Vagina (tissue), 2 donors: ENCODE data around the gene CCT5. TPM values are rescaled to one million over a fixed set of nuclear protein-coding genes. Genes with fewer than 3 reads are reported as not detected.

Source experiments
- DNase-seq, 2 donors: peaks; one replicate each; pipeline ENCODE4 v3.0.0-alpha.2; 2017; ENCODE audit errors: extremely low spot score in 2 of 2
- H3K27ac ChIP-seq: fragments of 200-600 bp; sonication (generic); one replicate; pipeline ENCODE4 v1.5.1; 2019
- H3K27me3 ChIP-seq: fragments of 200-600 bp; sonication (generic); one replicate; pipeline ENCODE4 v1.5.1; 2019
- H3K36me3 ChIP-seq, 2 donors: fragments of 200-600 bp; sonication (generic); one replicate each; pipeline ENCODE4 v1.5.1; 2017 to 2019
- H3K4me1 ChIP-seq: fragments of 200-600 bp; sonication (generic); one replicate; pipeline ENCODE4 v1.5.1; 2019
- H3K4me3 ChIP-seq, 2 donors: fragments of 200-600 bp; sonication (generic); 1 replicate in 1 of 2; 2 replicates in 1 of 2; pipeline ENCODE4 v1.5.1; 2016 to 2019
- H3K9me3 ChIP-seq: fragments of 200-600 bp; sonication (generic); one replicate; pipeline ENCODE4 v1.5.1; 2019
- CTCF ChIP-seq, 3 experiments: fragments of 450-650 bp in 2 of 3; fragments of 200-600 bp in 1 of 3; sonication (generic) in 1 of 3; IDR thresholded peaks; one replicate each; pipeline ENCODE4 v1.5.1; 2017 to 2019; ENCODE audit warnings: antibody characterized with exemption in 3 of 3, mild to moderate bottlenecking in 2 of 3, moderate library complexity in 2 of 3
- POLR2A ChIP-seq, 2 donors: fragments of 450-650 bp; IDR thresholded peaks; one replicate each; pipeline ENCODE4 v1.6.1; 2017; ENCODE audit warnings: antibody characterized with exemption in 2 of 2, mild to moderate bottlenecking in 2 of 2, moderate library complexity in 2 of 2
- POLR2AphosphoS5 ChIP-seq, 2 donors: sonication (generic); formaldehyde crosslinking; IDR thresholded peaks; one replicate each; pipeline ENCODE4 v1.9.0; 2017; ENCODE audit warnings: antibody characterized with exemption in 2 of 2, mild to moderate bottlenecking in 2 of 2, low read depth in 1 of 2; ENCODE audit not compliant: insufficient read depth in 1 of 2
- intact Hi-C: fragments of 100-400 bp; cut with DNase I; formaldehyde crosslinking; loops from one replicate; pipeline ENCODE4 v1.15.1; 2023
- total RNA-seq: library from RNA; depleted of rRNA; stranded (reverse); fragments of >200 nt; gene quantifications from one replicate; pipeline ENCODE4 v1.2.3, GENCODE V29; 2016

CCT5 gene
- total RNA-seq, 1 donor from 2014 or later = 83.2 TPM

- Histone ChIP-seq H3K4me3 (no peak overlapping the region), H3K4me1 (no peaks in the 10 kb centered on the region), H3K27ac (no peak overlapping the region), H3K27me3 (no peaks in the 10 kb centered on the region), H3K36me3 (no peaks in the 10 kb centered on the region), H3K9me3 (no peaks in the 10 kb centered on the region)
- DNase-seq = no peak
- intact Hi-C loops = no loop called here
- TF ChIP-seq POLR2A (IDR thresholded peaks at IDR 0.05) = no peak
- TF ChIP-seq CTCF (IDR thresholded peaks at IDR 0.05) = no peak
- no peak for TF ChIP-seq POLR2AphosphoS5 (IDR thresholded peaks at IDR 0.05; ENCODE audit: insufficient read depth in 1 of 2, low read depth in 1 of 2)
Observed at GRCh38 chr5:10213316-10213715, 36.8 kb upstream of the CCT5 start.

DNA sequence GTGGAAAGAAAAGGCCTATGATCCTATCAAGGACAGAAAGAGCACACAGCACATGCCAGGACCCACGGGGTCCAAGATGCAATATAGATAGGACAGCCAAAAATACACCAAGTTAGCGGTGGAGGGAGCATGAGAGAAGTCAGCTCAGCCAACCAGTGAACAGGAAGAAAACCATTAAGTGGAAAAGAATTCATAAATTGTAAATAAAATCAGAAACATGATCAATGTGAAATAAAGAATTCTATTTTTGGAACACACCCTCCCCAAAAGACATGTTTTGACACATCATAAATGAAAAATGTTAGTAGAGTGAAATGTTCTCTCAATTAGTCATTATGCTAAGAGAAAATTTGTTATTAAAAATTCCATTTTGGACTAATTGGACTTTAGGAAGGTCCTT is 36.0 kb upstream of the CCT5 start:
- no peak for DNase-seq
- Histone ChIP-seq H3K9me3 (no peaks in the 10 kb centered on the region), H3K27ac (no peak overlapping the region), H3K4me1 (no peaks in the 10 kb centered on the region), H3K27me3 (no peaks in the 10 kb centered on the region), H3K4me3 (no peak overlapping the region), H3K36me3 (no peaks in the 10 kb centered on the region)
- no peak for TF ChIP-seq POLR2A (IDR thresholded peaks at IDR 0.05)
- no peak for TF ChIP-seq POLR2AphosphoS5 (IDR thresholded peaks at IDR 0.05; ENCODE audit: insufficient read depth in 1 of 2, low read depth in 1 of 2)
- TF ChIP-seq CTCF (IDR thresholded peaks at IDR 0.05) = no peak
- intact Hi-C loops = no loop called here

DNA sequence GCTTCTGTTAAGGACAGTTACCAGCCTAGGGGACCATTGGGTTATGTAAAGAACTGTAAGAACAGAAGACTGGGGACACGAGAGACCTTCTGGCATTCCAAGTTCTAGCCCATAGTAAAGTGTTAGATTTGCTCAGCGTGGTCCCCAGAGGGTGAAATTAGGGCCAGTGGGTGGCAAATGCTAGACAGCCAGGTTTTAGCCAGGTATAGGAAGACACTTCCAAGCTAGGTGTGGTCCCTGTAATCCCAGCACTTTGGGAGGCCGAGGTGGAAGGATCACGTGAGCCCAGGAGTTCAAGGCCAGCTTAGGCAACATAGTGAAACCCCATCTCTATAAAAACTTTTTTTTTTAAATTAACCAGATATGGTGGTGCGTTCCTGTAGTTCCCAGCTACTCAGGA is 34.7 kb upstream of the CCT5 start:
- no peak for DNase-seq
- intact Hi-C loops = no loop called here
- H3K4me3 ChIP-seq = no peak overlapping the region

GRCh38 chr5:10216107-10216506 is 34.0 kb upstream of the CCT5 start:
- intact Hi-C loops = no loop called here
- H3K9me3 ChIP-seq = no peaks in the 10 kb centered on the region
- H3K4me3 ChIP-seq = no peak overlapping the region
- no peaks in the 10 kb centered on the region for H3K27me3 ChIP-seq
- H3K27ac ChIP-seq = no peak overlapping the region
- H3K4me1 ChIP-seq = no peaks in the 10 kb centered on the region
- TF ChIP-seq CTCF (IDR thresholded peaks at IDR 0.05) (no peak), POLR2AphosphoS5 (IDR thresholded peaks at IDR 0.05; ENCODE audit: insufficient read depth in 1 of 2, low read depth in 1 of 2) (no peak), POLR2A (IDR thresholded peaks at IDR 0.05) (no peak)
- DNase-seq = no peak
- H3K36me3 ChIP-seq = no peaks in the 10 kb centered on the region

More for the DNA sequence above, 34.7 kb upstream of the CCT5 start:
- Histone ChIP-seq H3K4me1 (no peaks in the 10 kb centered on the region), H3K27me3 (no peaks in the 10 kb centered on the region), H3K27ac (no peak overlapping the region), H3K36me3 (no peaks in the 10 kb centered on the region), H3K9me3 (no peaks in the 10 kb centered on the region)
- TF ChIP-seq CTCF (IDR thresholded peaks at IDR 0.05) (no peak), POLR2A (IDR thresholded peaks at IDR 0.05) (no peak), POLR2AphosphoS5 (IDR thresholded peaks at IDR 0.05; ENCODE audit: insufficient read depth in 1 of 2, low read depth in 1 of 2) (no peak)

DNA sequence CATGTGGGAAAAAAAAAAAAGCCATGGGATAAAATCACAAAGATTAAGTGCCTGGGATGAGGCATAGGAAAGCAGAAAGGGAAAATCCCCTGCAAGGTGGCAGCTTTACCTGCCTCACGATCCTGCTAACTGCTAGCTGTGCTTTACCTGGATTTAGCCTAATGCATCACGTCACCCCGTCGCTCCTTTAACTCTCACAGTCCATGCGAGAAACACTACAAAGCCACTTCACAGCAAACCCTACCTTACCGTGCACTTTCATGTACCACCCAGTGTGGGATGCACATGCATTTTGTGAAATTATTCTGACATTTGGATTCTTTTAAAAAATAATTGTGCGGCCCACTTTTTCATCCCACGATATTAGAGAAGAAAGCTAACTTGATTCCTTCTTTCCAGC is 31.4 kb upstream of the CCT5 start:
- no peaks in the 10 kb centered on the region for H3K36me3 ChIP-seq
- no peak overlapping the region for H3K4me3 ChIP-seq
- H3K9me3 ChIP-seq = no peaks in the 10 kb centered on the region
- DNase-seq = no peak
- H3K4me1 ChIP-seq = no peaks in the 10 kb centered on the region
- no peak for TF ChIP-seq CTCF (IDR thresholded peaks at IDR 0.05)
- no peak for TF ChIP-seq POLR2A (IDR thresholded peaks at IDR 0.05)
- TF ChIP-seq POLR2AphosphoS5 (IDR thresholded peaks at IDR 0.05; ENCODE audit: insufficient read depth in 1 of 2, low read depth in 1 of 2) = no peak
- H3K27me3 ChIP-seq = no peaks in the 10 kb centered on the region
- H3K27ac ChIP-seq = no peak overlapping the region
- intact Hi-C loops = no loop called here
